HG02571 (cell line): Measurements from ENCODE around the gene ARHGAP15.
A peak's percentile ranks its signal among the peaks of the same experiment; 100 is the strongest.

Experiments
- ATAC-seq: cut with Tn5 transposase; IDR thresholded peaks from one replicate; pipeline ENCODE4 v1.9.1; 2021; ENCODE audit warnings: mild to moderate bottlenecking, moderate library complexity; ENCODE audit not compliant: unreplicated experiment

The ARHGAP15 gene

DNA sequence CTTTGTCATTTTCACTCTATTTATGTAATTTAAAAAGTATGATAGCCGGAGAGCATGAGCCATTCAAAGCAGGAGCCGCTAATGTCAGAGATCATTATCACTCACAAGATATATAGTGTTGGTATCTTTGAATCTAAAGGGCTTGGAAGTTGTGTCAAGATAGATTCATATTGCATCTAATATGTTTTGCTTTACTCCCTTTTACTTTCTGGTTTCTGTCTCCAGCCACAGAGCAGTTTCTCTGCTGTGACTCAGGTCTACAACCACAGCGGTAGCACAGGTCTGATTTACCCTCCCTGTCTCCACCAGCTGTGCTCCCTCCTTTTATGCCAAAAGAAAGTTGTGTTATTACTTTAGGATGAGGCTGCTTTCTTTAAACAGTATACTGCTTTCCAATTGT is 424.0 kb downstream of the ARHGAP15 start:
- ATAC-seq, result no peak

- no peak for ATAC-seq
Observed at GRCh38 chr2:143558665-143559064, 429.4 kb downstream of the ARHGAP15 start.

- ATAC-seq, result no peak
Observed at GRCh38 chr2:143559147-143559546, 429.9 kb downstream of the ARHGAP15 start.

GRCh38 chr2:143560724-143561123 is 431.5 kb downstream of the ARHGAP15 start:
- no peak for ATAC-seq

DNA sequence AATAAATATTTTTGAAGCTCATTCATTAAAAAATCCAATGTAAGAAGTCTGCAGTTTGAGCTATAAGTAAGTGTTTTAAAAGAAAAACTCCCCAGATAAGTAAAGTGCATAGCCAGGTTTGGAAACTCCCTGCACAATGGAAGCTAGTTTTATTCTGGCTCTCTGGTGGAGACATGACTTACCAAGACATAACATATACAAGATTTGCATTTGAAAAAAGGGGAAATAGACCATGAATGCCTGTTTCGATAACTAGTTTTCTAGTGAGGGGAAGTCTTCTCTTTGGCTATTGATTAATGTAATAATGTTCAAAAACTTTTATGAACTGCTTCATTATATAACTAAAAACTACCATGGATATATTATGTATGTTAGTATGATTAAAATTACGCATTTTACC is 435.2 kb downstream of the ARHGAP15 start:
- ATAC-seq, result peak; percentile 79

DNA sequence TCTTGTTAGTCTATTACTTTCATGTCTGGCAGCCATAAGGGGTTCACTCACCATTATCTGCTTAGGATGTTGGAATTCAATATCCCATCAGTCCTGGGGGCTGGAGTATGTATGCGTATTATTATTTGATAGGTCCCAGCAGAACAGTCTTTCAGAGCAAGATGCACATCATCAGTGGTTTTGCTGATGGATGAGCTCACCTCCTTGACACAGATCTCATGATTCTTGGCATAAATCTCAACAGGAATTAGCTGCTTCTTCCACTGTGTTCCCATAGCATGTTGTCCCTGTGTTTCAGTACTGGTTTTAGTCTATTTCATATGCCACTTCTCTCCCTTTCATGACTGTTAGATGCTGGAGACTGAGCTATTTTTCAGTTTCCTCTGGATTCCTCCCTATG is 442.5 kb downstream of the ARHGAP15 start:
- ATAC-seq, result no peak

DNA sequence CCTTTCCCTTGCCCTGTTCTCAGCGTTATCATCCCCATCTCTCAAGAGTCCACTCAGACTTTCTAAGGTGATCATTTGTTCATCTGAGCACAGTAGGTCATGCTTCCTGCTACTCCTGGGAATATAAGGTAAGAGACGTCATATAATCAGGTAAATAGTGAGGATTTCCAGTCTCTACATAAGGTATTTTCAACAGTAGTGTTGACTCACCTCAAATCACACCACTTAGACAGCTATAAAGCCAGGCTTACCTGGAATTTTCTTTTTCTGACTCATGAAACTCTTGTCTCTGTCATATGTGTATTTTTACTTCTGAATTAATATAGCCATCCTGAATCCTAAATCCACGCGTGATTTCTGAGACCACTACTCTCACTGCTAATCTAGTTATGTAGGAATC is 443.2 kb downstream of the ARHGAP15 start:
- no peak for ATAC-seq

DNA sequence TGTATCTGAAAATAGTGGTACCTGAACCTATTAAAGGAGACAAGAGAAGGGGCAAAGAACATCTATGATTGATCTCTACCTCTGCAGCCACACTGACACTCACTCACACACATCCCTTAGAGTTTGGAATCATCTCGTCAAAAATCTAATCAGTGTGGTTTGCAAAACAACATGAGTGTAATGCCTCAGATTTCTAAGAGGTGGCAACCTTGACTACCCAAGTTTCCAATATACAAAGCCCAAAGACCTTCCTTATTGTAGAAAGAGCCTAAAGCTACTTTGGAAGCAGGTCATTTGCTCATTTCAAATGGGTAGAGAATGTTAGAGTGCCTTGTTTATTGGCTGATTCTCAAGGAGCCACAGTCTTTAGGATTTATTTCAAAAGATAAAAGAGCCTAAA is 444.9 kb downstream of the ARHGAP15 start:
- ATAC-seq, result no peak

DNA sequence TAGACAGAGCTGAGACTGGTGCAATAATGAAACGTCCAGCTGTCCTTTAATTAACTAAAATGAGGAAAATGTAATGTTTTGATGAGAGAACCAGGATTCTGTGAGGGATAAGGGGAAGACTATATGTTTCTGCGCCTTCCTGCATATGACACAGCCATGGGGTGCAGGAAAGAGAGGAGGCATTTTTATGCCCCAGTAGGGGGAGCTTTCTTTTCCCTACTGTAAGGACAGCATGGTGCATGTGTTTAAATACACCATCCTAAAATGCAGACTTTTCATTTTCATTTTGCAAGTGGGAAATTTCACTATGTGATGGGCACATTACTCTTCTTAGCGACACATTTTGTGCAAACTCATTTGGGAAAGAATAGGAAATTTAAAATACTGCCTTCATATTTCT is 446.1 kb downstream of the ARHGAP15 start:
- ATAC-seq, result no peak

- no peak for ATAC-seq
Observed at GRCh38 chr2:143577489-143577888, 448.3 kb downstream of the ARHGAP15 start.

- no peak for ATAC-seq
Observed at GRCh38 chr2:143579456-143579855, 450.2 kb downstream of the ARHGAP15 start.

- ATAC-seq, result no peak
Observed at GRCh38 chr2:143581134-143581533, 451.9 kb downstream of the ARHGAP15 start.

- ATAC-seq, result no peak
Observed at GRCh38 chr2:143582046-143582747, 453.0 kb downstream of the ARHGAP15 start.

DNA sequence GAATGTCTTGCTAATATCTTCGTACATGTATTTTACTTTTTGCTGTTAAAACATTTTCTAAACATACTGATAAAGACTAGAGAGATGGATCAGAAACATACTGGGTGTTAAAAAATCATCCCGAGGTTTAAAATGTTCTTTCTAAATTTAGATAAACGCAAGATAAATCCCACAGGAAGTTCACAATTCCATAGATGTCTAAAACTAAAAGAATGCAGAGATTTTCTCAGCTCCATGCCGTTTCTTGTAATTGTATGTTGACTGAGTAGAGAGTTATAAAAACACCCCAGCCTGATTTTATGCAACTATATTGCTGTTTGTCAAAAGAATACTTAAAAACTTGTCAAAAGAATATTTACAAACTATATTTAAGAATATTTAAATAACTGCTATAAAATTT is 455.7 kb downstream of the ARHGAP15 start:
- no peak for ATAC-seq

GRCh38 chr2:143586119-143586518 is 456.9 kb downstream of the ARHGAP15 start:
- ATAC-seq, result no peak

- no peak for ATAC-seq
Observed at GRCh38 chr2:143588746-143589145, 459.5 kb downstream of the ARHGAP15 start.

DNA sequence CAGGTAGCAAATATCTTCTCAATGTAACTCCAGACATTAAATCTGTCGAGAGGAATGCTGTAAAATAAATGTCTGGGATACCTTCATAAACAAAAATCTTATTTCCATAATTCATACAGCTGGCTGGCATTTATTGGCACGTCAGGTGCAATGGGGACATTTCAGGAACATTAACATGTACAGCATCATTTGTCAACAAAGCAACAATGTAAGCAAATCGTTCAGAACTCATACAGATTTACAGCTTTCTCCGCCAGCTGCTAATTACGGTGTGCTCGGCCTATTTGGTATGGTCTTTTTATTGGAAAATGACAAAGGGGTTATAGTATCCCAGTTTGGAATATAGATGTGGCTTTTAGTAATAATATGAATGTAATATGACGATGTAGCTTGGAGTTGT is 464.9 kb downstream of the ARHGAP15 start:
- no peak for ATAC-seq

- no peak for ATAC-seq
Observed at GRCh38 chr2:143594745-143595144, 465.5 kb downstream of the ARHGAP15 start.

GRCh38 chr2:143600116-143600515 is 470.9 kb downstream of the ARHGAP15 start:
- ATAC-seq, result no peak

DNA sequence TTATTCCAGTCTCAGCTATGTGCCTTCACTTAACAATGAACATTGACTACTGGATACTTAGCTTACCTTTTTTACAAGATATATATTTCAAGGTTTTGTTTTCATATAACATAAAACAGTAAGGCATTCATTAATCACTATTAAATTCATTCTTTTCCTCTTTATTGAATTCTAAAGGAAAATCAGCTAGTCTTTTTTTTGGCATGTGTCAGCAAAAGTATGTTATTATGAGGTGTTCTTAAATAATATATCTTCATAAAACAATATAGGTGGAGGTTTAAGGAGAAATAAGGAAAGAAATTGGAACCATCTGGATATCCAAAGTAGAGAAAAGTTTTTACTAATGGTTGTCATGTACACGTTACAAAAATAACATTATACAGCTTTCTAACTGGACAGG is 472.6 kb downstream of the ARHGAP15 start:
- ATAC-seq, result no peak

- ATAC-seq, result no peak
Observed at GRCh38 chr2:143603035-143603655, 473.9 kb downstream of the ARHGAP15 start.

DNA sequence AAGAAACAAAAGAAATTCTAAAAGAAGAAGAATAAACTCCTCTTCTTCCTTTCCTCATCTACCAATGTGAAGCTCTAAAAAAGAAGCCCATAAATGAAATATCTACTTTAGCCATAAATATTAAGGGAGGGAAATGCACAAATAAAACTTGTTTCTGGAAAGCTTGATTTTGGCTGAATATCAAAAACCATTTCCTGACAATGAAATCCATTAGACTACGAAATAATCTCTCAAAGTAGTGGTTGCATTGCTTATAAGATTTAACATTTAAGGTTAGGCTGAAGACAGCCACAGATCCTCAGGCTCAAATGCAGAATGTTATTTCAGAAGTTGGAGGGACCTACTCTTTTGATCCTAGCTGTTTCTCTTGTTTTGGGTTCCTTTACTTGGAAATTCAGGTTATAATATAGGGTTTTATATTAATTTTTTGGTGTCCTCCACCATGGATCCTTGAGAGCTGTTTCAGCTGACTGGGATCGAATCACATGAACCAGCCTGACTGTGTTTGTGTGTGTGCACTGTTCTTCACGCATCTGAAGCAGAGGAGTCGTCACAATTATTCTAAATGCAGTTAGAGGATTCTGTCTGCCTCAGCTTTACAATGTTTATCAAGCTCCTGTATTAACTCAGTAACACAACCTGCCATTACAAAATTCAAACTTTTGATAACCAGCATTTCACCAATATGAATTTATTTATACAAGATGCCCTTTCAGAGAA is 474.8 kb downstream of the ARHGAP15 start:
- no peak for ATAC-seq
